SH-SY5Y (cell line): ENCODE measurements around the gene IRF3.

Experiments used
- GATA2 ChIP-seq: IDR thresholded peaks from 2 replicates; pipeline ENCODE4 v1.6.1; 2011; ENCODE audit warnings: mild to moderate bottlenecking, low read depth, low read length
- GATA3 ChIP-seq: IDR thresholded peaks from 2 replicates; pipeline ENCODE4 v1.6.1; 2011; ENCODE audit warnings: low read depth, mild to moderate bottlenecking, low read length, moderate library complexity

Gene IRF3

DNA sequence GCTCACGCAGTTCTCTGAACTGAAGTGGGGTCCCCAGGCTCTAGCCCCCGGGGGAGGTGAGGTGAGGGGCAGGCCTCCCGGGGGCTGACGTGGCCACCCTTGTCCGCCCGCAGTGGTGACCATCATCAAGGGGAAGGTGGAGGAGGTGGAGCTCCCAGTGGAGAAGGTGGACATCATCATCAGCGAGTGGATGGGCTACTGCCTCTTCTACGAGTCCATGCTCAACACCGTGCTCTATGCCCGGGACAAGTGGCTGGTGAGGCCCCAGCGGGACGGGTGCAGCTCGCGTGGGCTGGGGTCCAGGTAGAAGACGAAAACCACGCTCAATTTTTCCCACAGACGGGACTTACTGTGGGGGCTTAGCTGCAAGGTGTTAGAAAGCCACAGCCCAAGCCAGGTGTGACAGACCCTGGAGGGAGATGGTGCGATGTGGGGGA, 18.2 kb upstream of the IRF3 start:
- TF ChIP-seq GATA3 (no peak), GATA2 (no peak)

- no peak for TF ChIP-seq GATA2
- no peak for TF ChIP-seq GATA3
These were observed 16.6 kb upstream of the IRF3 start for GRCh38 chr19:49682274-49682673.

DNA sequence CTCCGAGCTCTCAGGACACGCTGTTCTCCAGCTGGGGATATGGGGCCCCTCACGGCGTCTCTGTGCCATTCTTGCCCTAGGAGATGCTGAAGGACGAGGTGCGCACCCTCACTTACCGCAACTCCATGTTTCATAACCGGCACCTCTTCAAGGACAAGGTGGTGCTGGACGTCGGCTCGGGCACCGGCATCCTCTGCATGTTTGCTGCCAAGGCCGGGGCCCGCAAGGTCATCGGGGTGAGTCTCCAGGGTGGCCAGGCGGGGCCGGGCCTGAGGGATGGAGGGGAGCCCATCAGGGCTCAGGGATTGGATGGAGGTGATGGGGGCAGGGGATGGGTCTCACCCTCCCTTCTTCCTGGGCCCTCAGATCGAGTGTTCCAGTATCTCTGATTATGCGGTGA, 16.2 kb upstream of the IRF3 start:
- TF ChIP-seq GATA3 = no peak

- TF ChIP-seq GATA2 (no peak), GATA3 (no peak)
These were observed 15.0 kb upstream of the IRF3 start for GRCh38 chr19:49680421-49681351.

DNA sequence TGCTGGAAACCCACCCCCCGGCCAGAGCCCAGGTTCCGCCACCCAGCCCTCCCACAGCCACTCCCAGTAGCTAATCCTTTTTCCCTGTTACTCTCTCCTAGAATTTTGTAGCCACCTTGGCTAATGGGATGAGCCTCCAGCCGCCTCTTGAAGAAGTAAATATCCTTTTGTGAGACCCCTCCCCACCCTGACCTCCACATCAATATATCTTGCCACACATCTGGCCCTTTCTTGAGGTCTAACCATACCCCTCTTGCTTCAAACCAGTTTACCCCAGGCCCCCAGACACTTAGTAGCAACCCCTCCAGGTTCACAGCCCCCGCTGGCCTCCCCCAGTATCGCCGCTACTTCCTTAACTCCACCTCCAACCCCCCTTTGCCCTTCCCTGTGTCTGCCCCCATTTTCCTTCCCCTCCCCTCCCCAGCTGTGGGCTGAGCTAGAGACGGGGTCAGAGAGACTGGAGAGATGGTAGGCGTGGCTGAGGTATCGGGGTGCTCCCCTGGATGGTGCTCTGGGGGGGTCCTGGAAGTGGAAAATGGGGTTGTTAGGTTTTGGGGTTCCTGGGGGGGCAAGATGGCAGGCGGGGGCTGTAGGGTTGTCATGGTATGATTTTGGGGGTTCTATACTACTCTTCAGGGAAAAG, 14.2 kb upstream of the IRF3 start:
- TF ChIP-seq GATA2 (no peak), GATA3 (no peak)

DNA sequence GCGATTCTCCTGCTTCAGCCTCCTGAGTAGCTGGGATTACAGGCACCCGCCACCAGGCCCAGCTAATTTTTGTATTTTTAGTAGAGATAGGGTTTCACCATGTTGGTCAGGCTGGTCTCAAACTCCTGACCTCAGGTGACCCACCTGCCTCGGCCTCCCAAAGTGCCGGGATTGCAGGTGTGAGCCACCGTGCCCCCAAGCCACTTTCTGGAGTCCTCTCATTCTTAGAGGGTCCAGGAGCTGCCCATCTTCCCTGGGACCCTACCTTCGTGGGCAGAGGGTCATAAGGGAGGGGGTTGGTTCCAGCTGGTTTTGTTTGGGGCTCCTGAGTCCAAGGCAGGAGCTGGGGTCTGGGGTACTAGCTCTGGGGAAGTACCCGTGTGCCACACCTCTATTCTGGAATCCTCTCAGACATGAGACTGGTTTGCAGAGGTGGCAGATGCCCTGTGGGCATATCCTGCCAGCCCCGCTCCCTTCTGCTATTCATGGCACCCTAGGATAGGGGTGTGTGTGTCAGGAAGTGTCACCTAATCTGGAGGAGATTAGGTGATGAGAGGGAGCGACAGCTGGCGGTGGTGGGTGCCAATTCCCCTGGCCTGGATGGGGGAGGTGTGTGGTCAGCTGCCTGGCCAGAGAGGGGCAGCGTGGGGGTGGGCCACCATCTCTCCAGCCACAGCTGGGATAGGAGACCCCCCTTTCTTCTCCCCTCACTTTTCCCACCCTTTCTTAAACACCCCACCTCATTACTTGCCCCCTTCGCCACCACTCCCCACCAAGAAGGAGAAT, 13.5 kb upstream of the IRF3 start:
- no peak for TF ChIP-seq GATA2
- no peak for TF ChIP-seq GATA3

GRCh38 chr19:49677901-49678674, 12.4 kb upstream of the IRF3 start:
- TF ChIP-seq GATA2 (peak; percentile 31; the same call in 1 of the 2 replicates), GATA3 (no peak)

DNA sequence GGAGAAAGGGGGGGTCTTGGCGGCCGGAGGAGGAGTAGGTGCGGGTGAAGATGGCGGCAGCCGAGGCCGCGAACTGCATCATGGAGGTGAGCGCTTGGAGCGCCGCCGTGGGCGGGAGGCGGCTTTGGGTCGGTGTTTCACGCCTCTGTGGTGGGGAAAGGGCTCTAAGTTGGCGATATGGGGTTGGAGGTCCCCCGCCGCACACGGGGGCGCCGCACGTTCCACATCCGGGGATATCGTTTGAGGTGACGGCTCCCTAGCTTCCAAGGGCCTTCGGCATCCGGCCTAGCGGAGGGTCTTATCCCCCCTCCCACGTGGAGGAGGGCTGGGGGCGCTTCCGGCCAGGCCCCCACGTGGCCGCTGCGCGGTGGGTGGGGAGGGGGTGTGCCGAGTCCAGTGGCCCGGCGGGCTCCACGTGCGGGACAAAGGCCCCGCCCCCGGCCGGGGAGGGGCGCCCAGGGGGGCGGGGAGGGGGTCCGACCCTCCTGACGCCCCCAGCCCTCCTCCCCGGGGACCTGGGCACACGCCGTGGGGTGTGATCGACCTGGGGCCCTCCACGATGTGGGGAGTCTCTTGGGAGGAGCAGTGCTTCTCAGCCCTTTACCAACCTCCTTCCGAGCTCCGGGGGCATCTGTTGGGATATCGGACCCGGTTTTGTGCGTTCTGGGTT, 11.7 kb upstream of the IRF3 start, which contains the start of gene PRMT1:
TSS of gene PRMT1 (plus strand) at position 41 of the 670 bp plus-strand sequence. CDS start at position 51, 10 bp downstream.
- TF ChIP-seq GATA2 = no peak
- no peak for TF ChIP-seq GATA3

DNA sequence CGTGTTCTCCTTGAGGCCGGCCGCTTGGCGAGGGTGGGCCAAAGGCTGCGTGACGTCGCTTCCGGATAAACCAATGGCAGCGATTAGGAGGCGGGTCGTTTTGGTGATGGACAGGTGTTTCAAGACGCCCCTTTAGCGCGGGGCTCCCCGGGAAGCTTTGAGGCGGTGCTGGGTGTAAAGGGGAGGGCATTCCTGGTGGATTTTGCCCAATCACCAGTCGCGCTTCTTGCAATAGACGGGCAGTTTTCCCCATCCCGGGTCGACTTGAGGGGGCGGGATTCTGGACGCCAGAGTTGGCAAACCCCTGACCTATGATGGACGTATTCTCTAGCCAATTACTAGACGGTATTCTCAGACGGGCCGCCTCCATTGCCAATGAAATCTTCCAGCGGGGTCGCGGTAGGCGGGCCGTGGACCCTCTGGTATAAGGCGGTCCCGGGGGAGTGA, 11.2 kb upstream of the IRF3 start:
- no peak for TF ChIP-seq GATA2
- TF ChIP-seq GATA3 = no peak

- TF ChIP-seq GATA2 (no peak), GATA3 (no peak)
These were observed 10.6 kb upstream of the IRF3 start for GRCh38 chr19:49676136-49676783.

DNA sequence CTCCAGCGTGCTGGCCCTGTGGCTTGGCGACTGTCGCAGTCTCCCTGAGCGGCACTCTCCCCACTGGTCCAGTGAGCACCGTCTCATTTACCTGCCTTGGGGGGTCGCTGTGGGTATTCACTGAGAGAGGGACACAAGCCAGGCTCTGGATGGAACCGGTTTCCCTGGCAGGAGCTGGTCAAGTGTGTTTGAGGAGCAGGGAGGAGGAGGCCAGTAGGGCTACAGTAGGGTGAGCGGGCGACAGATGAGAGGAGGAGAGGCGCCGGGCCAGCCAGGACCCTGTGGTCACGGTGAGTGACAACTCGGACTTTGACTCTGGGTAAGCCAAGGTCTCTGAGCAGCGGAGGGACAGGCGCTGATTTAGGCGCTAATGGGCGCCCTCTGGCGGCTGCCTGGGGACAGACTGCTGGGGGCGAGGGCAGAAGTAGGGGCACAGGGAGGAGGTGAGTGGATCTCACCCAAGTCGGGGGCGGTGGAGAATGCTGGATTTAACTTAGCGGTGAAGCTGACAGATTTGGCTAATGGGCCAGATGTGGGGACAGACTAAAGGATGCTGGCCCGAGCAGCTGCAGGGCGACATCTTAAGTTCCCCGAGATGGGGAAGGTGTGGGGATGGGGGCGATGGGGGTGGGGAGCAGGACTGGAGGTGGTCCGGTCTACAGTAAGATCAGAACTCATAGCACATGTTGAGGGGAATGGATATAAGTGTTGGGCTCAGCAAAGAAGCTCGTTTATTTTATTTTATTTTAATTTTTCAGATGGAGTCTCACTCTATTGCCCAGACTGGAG, 6.7 kb upstream of the IRF3 start:
- TF ChIP-seq GATA2 = no peak; the same call in 1 of the 2 replicates
- TF ChIP-seq GATA3 = no peak

- TF ChIP-seq GATA3 = no peak
These were observed 3.9 kb upstream of the IRF3 start for GRCh38 chr19:49669516-49669915.

GRCh38 chr19:49667473-49667872, 1.8 kb upstream of the IRF3 start:
- TF ChIP-seq GATA3 (no peak), GATA2 (no peak)
